NCI-H2196 (cell line): ENCODE data around the gene MAP1LC3B2.
A peak's percentile ranks its signal among the peaks of the same experiment; 100 is the strongest.

ENCODE experiments used
- DNase-seq: peaks from one replicate; lab custom pipeline; 2025; ENCODE audit not compliant: unreplicated experiment; lab: John Stamatoyannopoulos, UW

MAP1LC3B2 gene

DNA sequence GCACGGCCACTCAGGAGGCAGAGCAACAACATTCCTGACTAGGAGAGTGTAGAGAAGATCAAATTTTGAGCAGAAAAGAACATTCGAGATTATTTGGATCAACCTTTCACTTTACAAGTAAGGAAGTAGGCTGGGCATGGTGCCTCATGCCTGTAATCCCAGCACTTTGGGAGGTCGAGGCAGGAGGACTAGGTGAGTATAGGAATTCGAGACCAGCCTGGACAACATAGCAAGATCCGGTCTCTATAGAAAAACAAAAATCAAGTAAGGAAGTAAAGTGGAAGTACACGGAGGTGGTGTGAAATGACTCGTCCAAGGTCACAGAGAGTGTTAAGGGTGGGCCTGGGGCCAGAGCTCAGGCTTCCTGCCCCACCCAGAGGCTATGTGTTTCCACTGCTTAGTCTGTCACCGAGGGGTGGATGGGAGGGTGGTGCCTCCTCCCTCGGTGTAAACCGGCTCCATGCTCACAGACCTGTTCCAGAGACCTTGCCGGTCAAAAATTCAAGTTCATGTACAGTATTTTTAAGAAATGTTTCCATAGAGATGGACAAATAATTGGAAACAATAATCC, 51.9 kb downstream of the MAP1LC3B2 start:
- no peak for DNase-seq

DNA sequence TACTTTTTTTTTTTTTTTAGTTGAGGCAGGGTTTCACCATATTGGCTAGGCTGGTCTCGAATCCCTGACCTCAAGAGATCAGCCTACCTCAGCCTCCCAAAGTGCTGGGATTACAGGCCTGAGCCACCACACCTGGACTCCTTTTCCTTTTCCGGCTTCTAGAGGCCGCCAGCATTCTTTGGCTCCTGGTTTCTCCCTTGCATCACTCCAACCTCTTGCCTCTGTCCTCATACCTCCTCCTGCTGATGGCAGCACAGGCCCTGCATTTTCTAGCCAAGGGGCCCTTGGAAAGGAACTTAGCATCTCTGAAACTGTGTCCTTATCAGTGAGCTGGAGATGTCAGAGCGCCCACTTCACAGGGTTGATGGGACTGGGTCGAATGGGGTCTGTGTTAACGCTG, 53.3 kb downstream of the MAP1LC3B2 start:
- no peak for DNase-seq

DNA sequence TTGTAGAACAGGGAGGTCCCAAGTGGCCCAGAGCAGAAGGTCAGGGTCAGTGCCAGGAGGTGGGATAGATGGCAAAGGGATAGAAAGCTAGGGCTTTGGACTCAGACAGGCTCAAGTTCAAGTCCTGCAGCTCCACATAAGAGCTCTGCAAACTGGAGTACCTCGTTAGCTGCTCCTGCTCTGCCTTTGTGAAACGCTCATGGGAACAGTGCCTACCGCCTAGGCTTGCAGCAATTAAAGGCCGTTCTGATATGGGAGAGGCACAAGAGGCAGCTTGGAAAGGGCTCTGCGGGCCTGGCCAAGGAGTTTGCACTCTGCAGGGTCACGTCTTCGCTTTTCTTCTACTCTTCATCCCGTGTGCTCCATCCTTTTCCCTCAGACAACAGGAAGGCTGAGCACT, 54.1 kb downstream of the MAP1LC3B2 start:
- peak; percentile 8 for DNase-seq

DNA sequence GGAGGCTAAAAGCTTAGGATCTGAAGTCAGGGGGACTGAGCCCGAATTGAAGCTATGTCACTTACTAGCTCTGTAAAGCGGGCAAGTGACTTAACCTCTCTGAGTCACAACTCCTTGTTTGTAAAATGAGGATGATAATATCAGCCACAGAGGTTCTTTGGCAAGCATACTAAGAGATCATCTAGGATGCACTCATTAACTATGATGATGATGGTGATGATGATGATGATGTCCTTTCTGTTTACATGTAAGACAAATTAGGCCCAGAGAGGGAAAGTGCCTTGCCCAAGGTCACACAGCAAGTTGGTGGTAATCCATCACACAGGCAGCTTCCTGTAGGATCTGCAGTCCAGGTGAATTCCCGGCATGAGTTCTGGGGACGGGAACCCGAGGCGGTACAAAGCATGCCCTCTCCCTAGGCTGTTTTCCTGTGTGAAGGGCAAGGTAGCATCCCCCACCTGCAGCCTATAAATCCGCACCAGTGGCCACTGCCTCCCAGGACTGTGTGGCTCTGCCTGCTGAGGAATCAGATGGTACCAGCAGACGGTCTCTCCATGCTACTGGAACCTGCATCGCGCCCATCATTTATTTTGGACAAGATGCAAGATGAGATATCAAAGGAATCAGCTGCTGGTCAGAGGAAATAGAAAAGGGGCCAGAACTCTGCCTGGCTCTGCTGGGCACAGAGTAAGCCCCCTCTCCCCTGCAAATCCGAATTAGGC, 55.2 kb downstream of the MAP1LC3B2 start:
- no peak for DNase-seq

DNA sequence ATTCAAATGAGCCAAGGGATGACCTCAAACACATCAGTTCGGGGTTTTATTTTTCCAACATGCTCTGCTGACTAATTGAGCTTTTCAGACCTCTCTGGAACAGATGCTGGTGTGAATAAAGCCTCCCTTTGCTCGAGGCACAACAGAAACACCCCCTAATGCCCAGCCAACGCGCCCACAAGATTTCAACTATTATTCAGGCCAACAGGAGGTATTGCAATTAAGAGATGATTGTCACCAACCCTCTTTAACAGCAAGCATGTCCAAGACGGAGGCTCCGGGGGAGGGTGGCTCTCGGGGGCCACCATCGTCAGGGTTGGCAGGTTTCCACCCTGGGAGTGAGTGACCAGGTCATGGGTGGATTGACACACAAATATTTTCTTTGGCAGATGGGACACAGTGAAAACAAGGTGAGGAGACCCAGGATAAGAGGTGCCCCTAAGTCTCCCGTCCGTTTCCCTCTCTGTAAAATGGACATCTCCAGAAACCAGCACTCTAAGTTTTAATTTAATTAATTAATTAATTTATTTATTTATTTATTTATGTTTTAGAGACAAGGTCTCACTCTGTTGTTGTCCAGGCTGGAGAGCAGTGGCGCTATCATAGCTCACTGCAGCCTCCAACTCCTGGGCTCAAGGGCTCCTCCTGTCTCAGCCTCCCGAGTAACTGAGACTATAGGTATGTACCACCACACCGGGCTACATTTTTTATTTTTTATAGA, 56.1 kb downstream of the MAP1LC3B2 start:
- DNase-seq, result no peak

DNA sequence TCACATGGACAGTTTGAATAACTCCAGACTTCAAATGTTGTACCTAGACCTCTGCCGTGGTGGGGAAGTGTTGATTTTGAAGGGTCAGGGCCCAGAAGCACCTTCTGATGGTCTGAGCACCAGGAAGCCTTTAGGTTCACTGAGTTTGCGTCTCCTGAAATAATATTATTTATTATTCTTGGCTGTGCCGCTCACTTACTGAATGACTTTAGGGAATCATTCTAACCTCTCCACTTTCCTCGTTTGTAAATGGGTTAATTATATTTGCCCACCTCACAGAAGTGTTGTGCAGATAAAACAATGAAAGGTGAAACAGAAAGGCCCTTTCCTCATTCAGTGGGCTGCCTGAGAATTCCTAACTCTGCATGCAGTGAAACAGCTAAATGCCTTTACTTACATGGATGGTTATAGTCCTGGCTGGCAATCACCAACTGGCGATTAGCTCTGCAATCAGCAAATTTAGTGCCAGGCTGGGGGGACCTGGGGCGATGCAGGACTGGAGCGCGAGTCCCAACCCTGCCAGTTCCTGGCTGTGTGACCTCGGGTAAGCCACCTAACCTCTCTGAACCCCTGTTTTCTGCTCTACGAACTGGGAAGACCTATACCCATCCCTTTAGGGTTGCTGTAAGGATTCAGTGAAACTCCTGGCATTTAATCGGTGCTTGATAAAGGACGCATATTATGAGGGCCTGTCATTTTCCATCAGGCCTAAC, 57.5 kb downstream of the MAP1LC3B2 start:
- no peak for DNase-seq

DNA sequence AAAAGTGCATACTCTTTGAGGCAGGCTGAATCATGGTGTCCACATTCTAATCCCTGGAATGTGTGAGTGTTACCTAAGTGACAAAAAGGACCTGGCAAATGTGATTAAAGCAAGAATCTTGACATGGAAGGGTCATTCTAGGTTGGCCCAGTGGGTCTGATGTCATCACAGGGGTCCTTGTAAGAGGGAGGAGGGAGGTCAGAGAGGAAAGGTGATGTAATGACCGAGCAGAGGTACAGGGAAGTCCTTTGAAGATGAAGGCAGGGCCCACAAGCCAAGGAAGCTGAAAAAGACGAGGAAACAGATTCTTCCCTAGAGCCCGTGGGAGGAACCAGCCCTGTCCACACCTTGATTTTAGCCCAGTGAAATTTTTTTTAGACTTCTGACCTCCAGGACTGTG, 60.1 kb downstream of the MAP1LC3B2 start:
- no peak for DNase-seq

DNA sequence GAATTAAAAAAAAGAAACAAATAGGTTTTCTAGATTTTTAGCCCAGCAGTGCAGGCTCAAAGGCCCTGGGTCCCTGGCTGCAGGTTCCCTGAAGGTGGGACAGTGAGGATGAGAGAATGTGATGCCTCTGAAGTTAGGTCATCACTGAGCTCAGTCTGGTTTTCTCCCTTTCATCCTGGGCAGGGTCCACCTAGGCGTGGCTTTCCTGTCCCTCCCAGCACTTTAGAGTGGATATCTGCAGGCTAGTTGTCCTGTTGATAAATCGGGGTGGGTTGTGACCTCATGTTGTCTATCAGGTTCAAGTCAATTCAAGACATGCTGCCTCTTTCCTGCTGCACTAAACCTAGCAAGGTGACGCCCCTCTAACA, 60.9 kb downstream of the MAP1LC3B2 start:
- DNase-seq, result no peak

DNA sequence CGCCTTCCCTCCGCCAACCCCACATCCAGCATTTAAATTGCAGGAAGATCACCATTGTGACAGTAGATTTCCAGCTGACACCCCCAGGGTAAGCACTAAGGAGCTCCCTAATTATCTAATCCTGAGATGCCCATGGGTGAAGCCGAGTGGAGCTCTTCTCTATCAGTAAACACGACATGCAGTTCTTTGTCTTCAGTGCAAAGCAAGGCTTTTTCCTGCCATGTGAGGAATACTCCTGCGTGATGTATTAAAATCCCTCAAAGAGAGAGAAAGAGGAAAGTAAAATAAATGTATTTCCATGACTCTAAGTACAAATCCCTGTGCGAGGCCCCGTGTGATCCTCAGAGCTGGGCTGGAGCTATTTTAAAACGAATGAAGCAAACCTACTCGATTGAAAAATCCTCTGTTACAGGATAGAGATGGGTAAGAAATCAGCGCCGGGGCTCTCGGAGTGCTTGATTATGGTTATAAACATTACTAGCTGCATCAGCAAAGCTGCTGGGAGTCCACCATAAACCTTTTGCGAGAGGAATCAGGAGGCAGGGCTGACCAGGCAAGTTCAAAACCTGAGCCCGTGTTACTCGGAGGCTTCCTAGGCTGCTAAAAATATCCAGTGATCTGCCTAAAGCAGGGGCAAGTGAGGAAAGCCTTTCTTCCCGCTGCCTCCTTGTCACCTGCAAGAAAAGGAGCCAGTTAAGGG, 61.5 kb downstream of the MAP1LC3B2 start:
- no peak for DNase-seq

DNA sequence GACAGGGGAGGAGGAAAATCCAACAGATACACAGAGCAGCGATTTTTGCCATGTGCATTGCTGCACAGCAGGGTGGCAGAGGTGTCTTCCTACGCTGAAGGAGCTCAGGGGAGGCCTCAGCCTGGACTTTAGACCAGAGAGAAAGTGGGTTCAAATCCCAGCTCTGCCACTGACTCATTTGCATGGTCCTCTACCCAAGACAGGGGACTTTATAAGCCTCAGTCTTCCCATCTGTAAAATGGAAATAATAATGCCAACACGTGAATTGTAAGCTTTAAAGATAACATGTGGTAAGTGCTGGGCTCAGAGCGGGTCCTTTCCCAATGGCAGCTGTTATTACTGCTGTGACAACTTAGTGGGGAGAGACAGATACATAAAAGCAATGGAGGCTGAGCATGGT, 62.0 kb downstream of the MAP1LC3B2 start:
- DNase-seq, result no peak

DNA sequence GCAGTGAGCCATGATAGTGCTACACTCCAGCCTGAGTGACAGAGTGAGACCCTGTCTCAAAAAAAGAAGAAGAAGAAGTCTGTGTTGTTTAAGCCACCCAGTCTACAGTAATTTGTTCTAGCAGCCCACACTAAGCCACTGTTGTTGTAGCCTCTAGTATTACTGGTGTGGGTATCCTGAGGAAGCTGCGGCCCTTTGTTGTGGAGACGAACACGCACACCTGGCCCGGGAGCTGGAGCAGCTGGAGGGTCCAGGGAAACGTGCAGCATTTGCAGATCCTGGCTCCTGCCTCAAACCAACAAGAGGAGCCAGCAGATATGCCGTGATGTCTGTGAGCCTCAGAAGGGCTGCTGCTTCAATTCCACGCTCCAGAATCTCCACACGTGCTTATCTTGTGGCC, 65.3 kb downstream of the MAP1LC3B2 start:
- no peak for DNase-seq

DNA sequence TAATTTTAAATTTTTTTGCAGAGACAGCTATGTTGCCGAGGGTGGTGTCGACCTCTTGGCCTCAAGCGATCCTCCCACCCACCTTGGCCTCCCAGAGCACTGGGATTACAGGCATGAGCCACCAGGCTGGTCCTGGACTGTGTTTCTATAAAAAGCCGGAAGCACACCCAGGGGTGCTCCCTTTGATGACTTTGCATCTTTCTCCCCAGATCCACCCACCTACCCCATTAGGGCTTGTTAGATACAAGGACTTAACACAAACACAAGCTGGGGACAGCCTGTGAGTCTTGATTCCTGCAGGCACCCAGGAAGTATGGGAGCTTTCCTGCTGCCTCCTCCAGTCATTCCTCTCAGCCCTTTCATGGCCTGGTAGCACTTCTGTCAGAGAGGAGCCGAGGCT, 67.0 kb downstream of the MAP1LC3B2 start:
- no peak for DNase-seq
